SK-N-SH treated with all-trans-retinoic acid at 6 μM for 48 hours (cell line): ENCODE results near the gene PARD3B.

ENCODE experiments used
- ATAC-seq: fragments of 200-7000 bp; cut with Tn5 transposase; 3 replicates; pipeline ENCODE4 v1.9.1; 2020; ENCODE audit warnings: mild to moderate bottlenecking, moderate library complexity
- ARNTL ChIP-seq: fragments of 450-650 bp; formaldehyde crosslinking; IDR thresholded peaks from 2 replicates; pipeline ENCODE4 v1.5.0; 2020; ENCODE audit warnings: low read depth, mild to moderate bottlenecking, moderate library complexity, borderline replicate concordance
- BACH2 ChIP-seq: fragments of 250-450 bp; sonication (Bioruptor Pico); IDR thresholded peaks from 2 replicates; pipeline ENCODE4 v1.9.0; 2021; ENCODE audit warnings: mild to moderate bottlenecking, borderline replicate concordance
- CREB5 ChIP-seq: fragments of 250-450 bp; sonication (Bioruptor Pico); IDR thresholded peaks from 2 replicates; pipeline ENCODE4 v1.5.1; 2020; ENCODE audit warnings: low read depth, mild to moderate bottlenecking, moderate library complexity
- CSDC2 ChIP-seq: fragments of 250-450 bp; sonication (Bioruptor Pico); IDR thresholded peaks from 2 replicates; pipeline ENCODE4 v1.5.0; 2020; ENCODE audit warnings: mild to moderate bottlenecking, moderate library complexity
- CSRNP3 ChIP-seq: fragments of 250-450 bp; sonication (Bioruptor Pico); IDR thresholded peaks from 2 replicates; pipeline ENCODE4 v1.5.1; 2021; ENCODE audit warnings: mild to moderate bottlenecking, moderate library complexity
- ESRRG ChIP-seq: fragments of 250-450 bp; sonication (Bioruptor Pico); IDR thresholded peaks from 2 replicates; pipeline ENCODE4 v1.6.1; 2021; ENCODE audit warnings: mild to moderate bottlenecking
- GLIS3 ChIP-seq: fragments of 250-450 bp; sonication (Bioruptor Pico); IDR thresholded peaks from 2 replicates; pipeline ENCODE4 v1.5.0; 2020; ENCODE audit warnings: mild to moderate bottlenecking, moderate library complexity
- OSR1 ChIP-seq: fragments of 250-450 bp; sonication (Bioruptor Pico); IDR thresholded peaks from 2 replicates; pipeline ENCODE4 v1.8.0; 2022; ENCODE audit warnings: moderate library complexity, mild to moderate bottlenecking, inconsistent platforms
- PATZ1 ChIP-seq: fragments of 250-450 bp; sonication (Bioruptor Pico); IDR thresholded peaks from 2 replicates; pipeline ENCODE4 v1.8.0; 2020; ENCODE audit warnings: mild to moderate bottlenecking, moderate library complexity, borderline replicate concordance
- POU6F1 ChIP-seq: fragments of 250-450 bp; sonication (Bioruptor Pico); IDR thresholded peaks from 2 replicates; pipeline ENCODE4 v1.8.0; 2021; ENCODE audit warnings: low read depth, mild to moderate bottlenecking, moderate library complexity, borderline replicate concordance
- RARB ChIP-seq: fragments of 250-450 bp; sonication (Bioruptor Pico); IDR thresholded peaks from 2 replicates; pipeline ENCODE4 v1.8.0; 2021; ENCODE audit warnings: mild to moderate bottlenecking, moderate library complexity
- SNAI2 ChIP-seq: fragments of 250-450 bp; sonication (Bioruptor Pico); IDR thresholded peaks from 2 replicates; pipeline ENCODE4 v1.5.0; 2020; ENCODE audit warnings: mild to moderate bottlenecking, moderate library complexity
- TCF4 ChIP-seq: fragments of 250-450 bp; sonication (Bioruptor Pico); IDR thresholded peaks from 2 replicates; pipeline ENCODE4 v1.8.0; 2021; ENCODE audit warnings: mild to moderate bottlenecking, moderate library complexity, borderline replicate concordance
- TOX ChIP-seq: fragments of 250-450 bp; sonication (Bioruptor Pico); IDR thresholded peaks from 2 replicates; pipeline ENCODE4 v1.8.0; 2021; ENCODE audit warnings: mild to moderate bottlenecking, moderate library complexity, borderline replicate concordance
- TSHZ2 ChIP-seq: fragments of 250-450 bp; sonication (Bioruptor Pico); IDR thresholded peaks from 2 replicates; pipeline ENCODE4 v1.5.0; 2020; ENCODE audit warnings: mild to moderate bottlenecking, moderate library complexity
- ZC3H10 ChIP-seq: fragments of 250-450 bp; sonication (Bioruptor Pico); IDR thresholded peaks from 2 replicates; pipeline ENCODE4 v1.5.1; 2021; ENCODE audit warnings: mild to moderate bottlenecking, moderate library complexity
- ZFP3 ChIP-seq: fragments of 250-450 bp; sonication (Bioruptor Pico); IDR thresholded peaks from 2 replicates; pipeline ENCODE4 v1.5.0; 2020; ENCODE audit warnings: mild to moderate bottlenecking, moderate library complexity
- ZFP30 ChIP-seq: fragments of 450-650 bp; formaldehyde crosslinking; IDR thresholded peaks from 2 replicates; pipeline ENCODE4 v1.5.0; 2022; ENCODE audit warnings: mild to moderate bottlenecking, moderate library complexity
- ZNF565 ChIP-seq: fragments of 450-650 bp; formaldehyde crosslinking; conservative IDR thresholded peaks from 2 replicates; pipeline ENCODE4 v1.5.0; 2020; ENCODE audit warnings: low read depth, mild to moderate bottlenecking, moderate library complexity
- ZNF70 ChIP-seq: fragments of 450-650 bp; formaldehyde crosslinking; IDR thresholded peaks from 2 replicates; pipeline ENCODE4 v1.5.0; 2020; ENCODE audit warnings: mild to moderate bottlenecking, moderate library complexity
- ZNF8 ChIP-seq: fragments of 450-650 bp; formaldehyde crosslinking; IDR thresholded peaks from 2 replicates; pipeline ENCODE4 v1.5.0; 2020; ENCODE audit warnings: mild to moderate bottlenecking, moderate library complexity

Gene PARD3B

GRCh38 chr2:204608237-204608939 is 63.1 kb downstream of the PARD3B start:
- ATAC-seq: no peak
- TF ChIP-seq CSDC2 (CRISPR knock-in tag) (no peak), ZNF70 (no peak), ZFP3 (CRISPR knock-in tag) (no peak), ZC3H10 (no peak), OSR1 (CRISPR knock-in tag) (no peak), TCF4 (no peak), SNAI2 (CRISPR knock-in tag) (no peak), GLIS3 (no peak), ESRRG (CRISPR knock-in tag) (no peak), CREB5 (no peak)

- no peak for ATAC-seq
Measured at GRCh38 chr2:204611017-204611631, 65.8 kb downstream of the PARD3B start.

More at GRCh38 chr2:204611017-204611631, 65.8 kb downstream of the PARD3B start:
- no peak for TF ChIP-seq GLIS3
- TF ChIP-seq BACH2: no peak
- no peak for TF ChIP-seq ZNF565
- no peak for TF ChIP-seq POU6F1 (CRISPR knock-in tag)
- no peak for TF ChIP-seq ZFP3 (CRISPR knock-in tag)
- TF ChIP-seq ZFP30 (CRISPR knock-in tag): no peak
- no peak for TF ChIP-seq PATZ1 (CRISPR knock-in tag)
- no peak for TF ChIP-seq CSRNP3
- TF ChIP-seq ZNF70: no peak
- no peak for TF ChIP-seq ARNTL
- no peak for TF ChIP-seq OSR1 (CRISPR knock-in tag)
- TF ChIP-seq ESRRG (CRISPR knock-in tag): no peak
- TF ChIP-seq TSHZ2 (CRISPR knock-in tag): no peak
- TF ChIP-seq ZNF8 (CRISPR knock-in tag): no peak
- no peak for TF ChIP-seq SNAI2 (CRISPR knock-in tag)
- TF ChIP-seq ZC3H10: no peak
- TF ChIP-seq RARB (CRISPR knock-in tag): no peak
- no peak for TF ChIP-seq CSDC2 (CRISPR knock-in tag)
- no peak for TF ChIP-seq TOX (CRISPR knock-in tag)
